Lower leg skin (tissue), 3 donors: ENCODE data around the gene ZNF335.

ENCODE experiments used
- CTCF ChIP-seq, 3 donors: fragments of 450-650 bp; IDR thresholded peaks; one replicate each; pipeline ENCODE4 v1.5.1; 2016; ENCODE audit warnings: antibody characterized with exemption in 3 of 3, mild to moderate bottlenecking in 3 of 3, moderate library complexity in 2 of 3
- POLR2A ChIP-seq, 2 donors: fragments of 450-650 bp; IDR thresholded peaks; one replicate each; pipeline ENCODE4 v1.6.1; 2016 to 2017; ENCODE audit warnings: antibody characterized with exemption in 2 of 2, mild to moderate bottlenecking in 1 of 2, moderate library complexity in 1 of 2

GRCh38 chr20:46020555-46020954 lies 48.6 kb upstream of the ZNF335 start:
- TF ChIP-seq POLR2A (IDR thresholded peaks at IDR 0.05) (no peak), CTCF (IDR thresholded peaks at IDR 0.05) (no peak)
